HUDEP-2 (cell line): Measurements from ENCODE around the gene SHTN1.

Experiments used
- DNase-seq, 76 experiments: peaks; one replicate each; lab custom pipeline; 2025; ENCODE audit not compliant: unreplicated experiment in 76 of 76; lab: John Stamatoyannopoulos, UW

The SHTN1 gene

GRCh38 chr10:116878123-116878522, 126.9 kb downstream of the SHTN1 start:
- DNase-seq, result no peak

- DNase-seq, result no peak
Observed at GRCh38 chr10:116877391-116877790, 127.6 kb downstream of the SHTN1 start.

- no peak for DNase-seq
Observed at GRCh38 chr10:116875897-116876296, 129.1 kb downstream of the SHTN1 start.

- no peak for DNase-seq
Observed at GRCh38 chr10:116873134-116873533, 131.9 kb downstream of the SHTN1 start.

GRCh38 chr10:116870949-116871348, 134.0 kb downstream of the SHTN1 start:
- DNase-seq, result no peak

GRCh38 chr10:116868722-116869121, 136.3 kb downstream of the SHTN1 start:
- DNase-seq, result no peak

GRCh38 chr10:116868198-116868676, 136.8 kb downstream of the SHTN1 start:
- DNase-seq, result no peak

GRCh38 chr10:116866987-116867595, 137.9 kb downstream of the SHTN1 start:
- DNase-seq, result no peak

GRCh38 chr10:116866066-116866465, 138.9 kb downstream of the SHTN1 start:
- DNase-seq, result no peak

- DNase-seq, result no peak
Observed at GRCh38 chr10:116864436-116864835, 140.6 kb downstream of the SHTN1 start.

GRCh38 chr10:116861796-116862195, 143.2 kb downstream of the SHTN1 start:
- DNase-seq, result no peak

- no peak for DNase-seq
Observed at GRCh38 chr10:116857156-116857555, 147.8 kb downstream of the SHTN1 start.

- no peak for DNase-seq
Observed at GRCh38 chr10:116853701-116854100, 151.3 kb downstream of the SHTN1 start.

- DNase-seq, result no peak
Observed at GRCh38 chr10:116853287-116853686, 151.7 kb downstream of the SHTN1 start.

GRCh38 chr10:116852246-116852645, 152.7 kb downstream of the SHTN1 start:
- DNase-seq, result no peak

GRCh38 chr10:116850058-116850611, 154.9 kb downstream of the SHTN1 start:
- DNase-seq, result no peak

GRCh38 chr10:116849248-116850057, 155.5 kb downstream of the SHTN1 start, which contains the start of gene ENO4:
ENO4 (plus strand) TSS chr10:116849499; CDS start chr10:116849567, 68 bp downstream.
- DNase-seq, result no peak

GRCh38 chr10:116848944-116849247, 156.1 kb downstream of the SHTN1 start:
- DNase-seq, result no peak

- no peak for DNase-seq
Observed at GRCh38 chr10:116848032-116848943, 156.7 kb downstream of the SHTN1 start.

- no peak for DNase-seq
Observed at GRCh38 chr10:116845823-116846222, 159.2 kb downstream of the SHTN1 start.
